ENCODE results near the gene PGAM1.

DNA sequence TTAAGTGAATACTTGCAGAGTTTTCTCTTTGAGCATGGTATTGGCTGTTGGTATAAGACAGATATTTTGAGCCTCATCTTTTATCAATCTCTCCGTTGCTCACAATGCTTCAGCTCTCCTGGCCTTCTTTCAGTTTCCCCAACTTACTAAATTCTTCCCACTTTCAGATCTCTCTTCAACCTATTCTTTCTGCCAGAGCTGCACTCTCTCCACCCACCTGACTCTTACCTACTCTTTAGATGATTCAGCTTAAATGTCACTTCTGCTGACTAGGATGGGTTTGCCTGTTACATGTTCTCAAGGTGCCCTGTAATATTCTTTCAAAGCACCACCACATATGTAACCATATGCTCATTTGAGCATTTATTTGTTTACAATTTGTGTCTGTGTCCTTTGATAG lies 18.2 kb downstream of the PGAM1 start:
- no peak for TF ChIP-seq GATA2 (IDR thresholded peaks at IDR 0.05; ENCODE audit: low read depth, low read length)
- no peak for TF ChIP-seq GATA3 (IDR thresholded peaks at IDR 0.05; ENCODE audit: low read depth, low read length)

All from SH-SY5Y (cell line).